Pericardium fibroblast (primary cell): Measurements from ENCODE around the gene CCDC196. TPM values are rescaled to one million over a fixed set of nuclear protein-coding genes. Genes with fewer than 3 reads are reported as not detected.

Experiments used
- total RNA-seq: library from RNA; depleted of rRNA; stranded (reverse); fragments of >200 nt; gene quantifications from 2 replicates; pipeline ENCODE4 v1.2.3, GENCODE V29; 2015

The CCDC196 gene
- total RNA-seq: not detected in 2 replicates

GRCh38 chr14:66485910-66486421 is at the start of gene CCDC196:
Gene CCDC196, plus strand, starts transcription at chr14:66486371. Its CDS starts 132 bp downstream, at chr14:66486503.

GRCh38 chr14:66507722-66508546 is 21.8 kb downstream of the CCDC196 start, which contains the start of gene GPHN:
Gene GPHN, plus strand, starts transcription at chr14:66508147.

Other genes starting within 250 kb of the CCDC196 start
- gene GPHN, start 21.8 kb downstream of the CCDC196 start, total RNA-seq: 7.4 and 19.6 TPM in 2 replicates